Neural crest cell (in vitro differentiated cells): ENCODE results near the gene OR5B12. TPM values are rescaled to one million over a fixed set of nuclear protein-coding genes. Genes with fewer than 3 reads are reported as not detected.

ENCODE experiments used
- DNase-seq: peaks from one replicate; pipeline ENCODE4 v3.0.0; 2021; ENCODE audit warnings: low read depth, mixed read lengths, low spot score
- H3K27ac Mint-ChIP-seq: one replicate; pipeline ENCODE4 v1.8.0; 2021; ENCODE audit warnings: mild to moderate bottlenecking, mixed read lengths; ENCODE audit not compliant: unreplicated experiment
- H3K27me3 Mint-ChIP-seq: 2 replicates; pipeline ENCODE4 v1.8.0; 2021; ENCODE audit warnings: low read depth, mild to moderate bottlenecking, mixed read lengths
- H3K36me3 Mint-ChIP-seq: 2 replicates; pipeline ENCODE4 v1.8.0; 2021; ENCODE audit warnings: low read depth, mild to moderate bottlenecking, mixed read lengths
- H3K4me1 Mint-ChIP-seq: 2 replicates; pipeline ENCODE4 v1.8.0; 2021; ENCODE audit warnings: mixed read lengths
- H3K4me3 Mint-ChIP-seq: one replicate; pipeline ENCODE4 v1.8.0; 2021; ENCODE audit warnings: mild to moderate bottlenecking, mixed read lengths
- H3K9me3 Mint-ChIP-seq: 2 replicates; pipeline ENCODE4 v1.8.0; 2021; ENCODE audit warnings: mixed read lengths
- total RNA-seq: library from RNA; stranded (reverse); gene quantifications from 2 replicates; pipeline ENCODE4 v1.2.1, GENCODE V29; 2021
- TF ChIP-seq, protein P1 (sequence below): fragments of 200-600 bp; sonication (generic); conservative IDR thresholded peaks from 2 replicates; pipeline ENCODE4 v1.5.0; 2021; ENCODE audit warnings: antibody characterized with exemption, mild to moderate bottlenecking

The OR5B12 gene
- total RNA-seq, 1 donor from 2014 or later = not detected

DNA sequence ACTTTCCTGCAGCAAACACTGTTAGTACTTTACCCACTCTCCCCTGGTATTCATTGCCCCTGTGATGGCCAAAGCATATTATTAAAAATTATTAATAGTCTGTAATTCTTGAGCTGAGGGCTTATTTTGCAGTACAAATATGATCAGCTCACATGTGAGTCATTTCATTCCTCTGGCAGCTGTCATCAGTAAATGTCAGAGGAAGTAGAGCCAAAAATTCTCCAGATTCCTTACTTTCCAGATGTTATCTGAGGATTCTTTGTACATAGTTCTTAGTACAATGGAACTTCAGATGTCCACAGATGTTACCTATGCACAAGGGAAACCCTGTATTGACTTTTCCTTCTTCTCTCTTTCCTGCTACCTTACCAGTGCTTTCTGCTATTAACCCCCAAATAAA is 47.8 kb downstream of the OR5B12 start:
- TF ChIP-seq, protein P1, sequence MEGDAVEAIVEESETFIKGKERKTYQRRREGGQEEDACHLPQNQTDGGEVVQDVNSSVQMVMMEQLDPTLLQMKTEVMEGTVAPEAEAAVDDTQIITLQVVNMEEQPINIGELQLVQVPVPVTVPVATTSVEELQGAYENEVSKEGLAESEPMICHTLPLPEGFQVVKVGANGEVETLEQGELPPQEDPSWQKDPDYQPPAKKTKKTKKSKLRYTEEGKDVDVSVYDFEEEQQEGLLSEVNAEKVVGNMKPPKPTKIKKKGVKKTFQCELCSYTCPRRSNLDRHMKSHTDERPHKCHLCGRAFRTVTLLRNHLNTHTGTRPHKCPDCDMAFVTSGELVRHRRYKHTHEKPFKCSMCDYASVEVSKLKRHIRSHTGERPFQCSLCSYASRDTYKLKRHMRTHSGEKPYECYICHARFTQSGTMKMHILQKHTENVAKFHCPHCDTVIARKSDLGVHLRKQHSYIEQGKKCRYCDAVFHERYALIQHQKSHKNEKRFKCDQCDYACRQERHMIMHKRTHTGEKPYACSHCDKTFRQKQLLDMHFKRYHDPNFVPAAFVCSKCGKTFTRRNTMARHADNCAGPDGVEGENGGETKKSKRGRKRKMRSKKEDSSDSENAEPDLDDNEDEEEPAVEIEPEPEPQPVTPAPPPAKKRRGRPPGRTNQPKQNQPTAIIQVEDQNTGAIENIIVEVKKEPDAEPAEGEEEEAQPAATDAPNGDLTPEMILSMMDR = no peak
- no peaks in the 10 kb centered on the region for H3K27me3 Mint-ChIP-seq
- H3K4me1 Mint-ChIP-seq = no peaks in the 10 kb centered on the region
- no peak overlapping the region for H3K27ac Mint-ChIP-seq
- H3K4me3 Mint-ChIP-seq = no peak overlapping the region
- H3K36me3 Mint-ChIP-seq = no peaks in the 10 kb centered on the region
- peaks cover 12% of the 10 kb centered on the region for H3K9me3 Mint-ChIP-seq
- DNase-seq = no peak

GRCh38 chr11:58392746-58393145 is 49.3 kb downstream of the OR5B12 start:
- H3K27ac Mint-ChIP-seq = no peak overlapping the region
- peaks cover 17% of the 10 kb centered on the region for H3K9me3 Mint-ChIP-seq
- no peaks in the 10 kb centered on the region for H3K4me1 Mint-ChIP-seq
- TF ChIP-seq, protein P1 = no peak
- no peak for DNase-seq
- H3K27me3 Mint-ChIP-seq = no peaks in the 10 kb centered on the region
- no peaks in the 10 kb centered on the region for H3K36me3 Mint-ChIP-seq
- H3K4me3 Mint-ChIP-seq = no peak overlapping the region

- H3K36me3 Mint-ChIP-seq = no peaks in the 10 kb centered on the region
- H3K4me1 Mint-ChIP-seq = no peaks in the 10 kb centered on the region
- no peaks in the 10 kb centered on the region for H3K27me3 Mint-ChIP-seq
- DNase-seq = no peak
- H3K4me3 Mint-ChIP-seq = no peak overlapping the region
- TF ChIP-seq, protein P1 = no peak
- peaks cover 17% of the 10 kb centered on the region for H3K9me3 Mint-ChIP-seq
- no peak overlapping the region for H3K27ac Mint-ChIP-seq
Measured at GRCh38 chr11:58391879-58392278, 50.2 kb downstream of the OR5B12 start.

DNA sequence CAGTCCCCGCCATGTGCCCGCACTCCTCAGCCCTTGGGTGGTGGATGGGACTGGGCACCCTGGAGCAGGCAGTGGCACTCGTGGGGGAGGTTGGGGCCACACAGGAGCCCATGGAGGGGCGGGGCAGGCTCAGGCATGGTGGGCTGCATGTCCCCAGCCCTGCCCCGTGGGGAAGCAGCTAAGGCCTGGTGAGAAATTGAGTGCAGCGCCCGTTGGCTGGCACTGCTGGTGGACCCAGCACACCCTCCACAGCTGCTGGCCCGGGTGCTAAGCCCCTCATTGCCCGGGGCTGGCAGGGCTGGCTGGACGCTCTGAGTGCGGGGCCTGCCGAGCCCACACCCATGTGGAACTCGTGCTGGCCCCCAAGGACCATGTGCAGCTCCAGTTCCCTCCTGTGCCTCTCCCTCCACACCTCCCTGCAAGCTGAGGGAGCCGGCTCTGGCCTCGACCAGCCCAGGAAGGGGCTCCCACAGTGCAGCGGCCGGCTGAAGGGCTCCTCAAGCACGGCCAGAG is 51.4 kb downstream of the OR5B12 start:
- no peaks in the 10 kb centered on the region for H3K27me3 Mint-ChIP-seq
- H3K4me1 Mint-ChIP-seq = no peaks in the 10 kb centered on the region
- DNase-seq = no peak
- peaks cover 11% of the 10 kb centered on the region for H3K9me3 Mint-ChIP-seq
- no peak overlapping the region for H3K27ac Mint-ChIP-seq
- H3K4me3 Mint-ChIP-seq = no peak overlapping the region
- no peaks in the 10 kb centered on the region for H3K36me3 Mint-ChIP-seq
- TF ChIP-seq, protein P1 = no peak

Other genes starting within 250 kb of the OR5B12 start
- gene OR1S2, start 238.1 kb downstream of the OR5B12 start, total RNA-seq = not detected in 2 replicates
- not detected in 2 replicates for gene OR1S1, start 229.5 kb downstream of the OR5B12 start, total RNA-seq
- not detected in 2 replicates for gene OR10Q1, start 213.3 kb downstream of the OR5B12 start, total RNA-seq
- not detected in 2 replicates for gene OR10W1, start 174.0 kb downstream of the OR5B12 start, total RNA-seq
- not detected in 2 replicates for gene OR5B17, start 83.2 kb downstream of the OR5B12 start, total RNA-seq
- gene OR5B3, start 35.4 kb downstream of the OR5B12 start, total RNA-seq = not detected in 2 replicates
- gene OR5B2, start 14.1 kb downstream of the OR5B12 start, total RNA-seq = not detected in 2 replicates
- gene OR5B21, start 65.9 kb upstream of the OR5B12 start, total RNA-seq = not detected in 2 replicates
- 2.9 and 3.1 TPM in 2 replicates for gene LPXN, start 133.6 kb upstream of the OR5B12 start, total RNA-seq
- 48.0 and 51.5 TPM in 2 replicates for gene ZFP91, start 136.8 kb upstream of the OR5B12 start, total RNA-seq
- 3.7 and 4.4 TPM in 2 replicates for gene CNTF, start 180.4 kb upstream of the OR5B12 start, total RNA-seq